Stimulated activated CD8-positive, alpha-beta memory T cell treated with anti-CD3 and anti-CD28 coated beads, Interleukin-4, amount 100 ng/mL, for 24 hours (primary cell): ENCODE measurements around the gene KCNJ4.

Source experiments
- DNase-seq: peaks from one replicate; pipeline ENCODE4 v3.0.0-alpha.2; 2020; ENCODE audit warnings: low read depth

The KCNJ4 gene

GRCh38 chr22:38455076-38455529, at the start of gene KCNJ4:
TSS of gene KCNJ4 (minus strand) at chr22:38455199. CDS start at chr22:38428132, 27,067 bp downstream.
- no peak for DNase-seq

GRCh38 chr22:38503021-38503420, 48.0 kb upstream of the KCNJ4 start:
- DNase-seq: no peak

- no peak for DNase-seq
These were observed 47.0 kb upstream of the KCNJ4 start for GRCh38 chr22:38501797-38502672.

GRCh38 chr22:38497869-38498268, 42.9 kb upstream of the KCNJ4 start:
- DNase-seq: no peak

GRCh38 chr22:38494939-38495338, 39.9 kb upstream of the KCNJ4 start:
- DNase-seq: no peak

GRCh38 chr22:38494498-38494897, 39.5 kb upstream of the KCNJ4 start:
- no peak for DNase-seq

GRCh38 chr22:38491707-38492348, 36.8 kb upstream of the KCNJ4 start:
- no peak for DNase-seq

GRCh38 chr22:38490915-38491314, 35.9 kb upstream of the KCNJ4 start:
- DNase-seq: no peak

- no peak for DNase-seq
These were observed 35.5 kb upstream of the KCNJ4 start for GRCh38 chr22:38490475-38490874.

GRCh38 chr22:38489561-38490145, 34.7 kb upstream of the KCNJ4 start:
- DNase-seq: no peak

GRCh38 chr22:38489142-38489541, 34.1 kb upstream of the KCNJ4 start:
- DNase-seq: no peak

GRCh38 chr22:38487946-38488345, 32.9 kb upstream of the KCNJ4 start:
- DNase-seq: no peak

GRCh38 chr22:38485783-38486182, 30.8 kb upstream of the KCNJ4 start:
- DNase-seq: no peak

GRCh38 chr22:38484244-38484643, 29.2 kb upstream of the KCNJ4 start:
- no peak for DNase-seq

- no peak for DNase-seq
These were observed 27.8 kb upstream of the KCNJ4 start for GRCh38 chr22:38482662-38483308.

- no peak for DNase-seq
These were observed 26.9 kb upstream of the KCNJ4 start for GRCh38 chr22:38481871-38482332.

- DNase-seq: no peak
These were observed 26.3 kb upstream of the KCNJ4 start for GRCh38 chr22:38481162-38481870.

GRCh38 chr22:38479096-38479837, 24.3 kb upstream of the KCNJ4 start:
- DNase-seq: no peak

GRCh38 chr22:38477585-38477984, 22.6 kb upstream of the KCNJ4 start:
- no peak for DNase-seq

- no peak for DNase-seq
These were observed 19.1 kb upstream of the KCNJ4 start for GRCh38 chr22:38474003-38474607.

GRCh38 chr22:38471237-38471636, 16.2 kb upstream of the KCNJ4 start:
- no peak for DNase-seq
